EH (cell line): ENCODE measurements around the gene WWC1.
A peak's percentile ranks its signal among the peaks of the same experiment; 100 is the strongest.

Experiments
- DNase-seq: peaks from one replicate; pipeline ENCODE4 v3.0.0-alpha.2; 2015; ENCODE audit warnings: low read depth

The WWC1 gene

GRCh38 chr5:168291342-168291963, at the start of gene WWC1:
Gene WWC1 (plus strand): TSS chr5:168291645. CDS start chr5:168292153, 508 bp downstream.
- DNase-seq: peak; percentile 49

GRCh38 chr5:168244838-168245559, 46.4 kb upstream of the WWC1 start:
- DNase-seq: no peak

GRCh38 chr5:168249923-168250322, 41.5 kb upstream of the WWC1 start:
- DNase-seq: no peak

- DNase-seq: no peak
These were observed 40.2 kb upstream of the WWC1 start for GRCh38 chr5:168251259-168251658.

GRCh38 chr5:168254013-168254693, 37.3 kb upstream of the WWC1 start:
- no peak for DNase-seq

GRCh38 chr5:168260353-168261226, 30.9 kb upstream of the WWC1 start:
- DNase-seq: peak; percentile 8

- DNase-seq: no peak
These were observed 30.2 kb upstream of the WWC1 start for GRCh38 chr5:168261227-168261571.

GRCh38 chr5:168262042-168262743, 29.3 kb upstream of the WWC1 start:
- no peak for DNase-seq

GRCh38 chr5:168263121-168263520, 28.3 kb upstream of the WWC1 start:
- no peak for DNase-seq

- no peak for DNase-seq
These were observed 25.4 kb upstream of the WWC1 start for GRCh38 chr5:168266016-168266415.

- peak; percentile 83 for DNase-seq
These were observed 22.2 kb upstream of the WWC1 start for GRCh38 chr5:168268949-168269936.

GRCh38 chr5:168269937-168270330, 21.5 kb upstream of the WWC1 start:
- DNase-seq: no peak

- DNase-seq: peak; percentile 51
These were observed 21.0 kb upstream of the WWC1 start for GRCh38 chr5:168270476-168270875.

- no peak for DNase-seq
These were observed 18.1 kb upstream of the WWC1 start for GRCh38 chr5:168273056-168273980.

GRCh38 chr5:168274406-168274805, 17.0 kb upstream of the WWC1 start:
- DNase-seq: peak; percentile 13

GRCh38 chr5:168275940-168276339, 15.5 kb upstream of the WWC1 start:
- DNase-seq: no peak

- peak; percentile 67 for DNase-seq
These were observed 9.3 kb upstream of the WWC1 start for GRCh38 chr5:168282120-168282519.

- DNase-seq: no peak
These were observed 6.6 kb upstream of the WWC1 start for GRCh38 chr5:168284809-168285208.

GRCh38 chr5:168285696-168286095, 5.7 kb upstream of the WWC1 start:
- DNase-seq: no peak
